IPS DF 4.7 (cell line): ENCODE results near the gene TRDN.

ENCODE experiments used
- DNase-seq: peaks from one replicate; pipeline ENCODE4 v3.0.0-alpha.2; 2013; ENCODE audit warnings: low spot score; ENCODE audit errors: extremely low read depth

TRDN gene

GRCh38 chr6:123189816-123190215 is 446.9 kb downstream of the TRDN start:
- DNase-seq = no peak

DNA sequence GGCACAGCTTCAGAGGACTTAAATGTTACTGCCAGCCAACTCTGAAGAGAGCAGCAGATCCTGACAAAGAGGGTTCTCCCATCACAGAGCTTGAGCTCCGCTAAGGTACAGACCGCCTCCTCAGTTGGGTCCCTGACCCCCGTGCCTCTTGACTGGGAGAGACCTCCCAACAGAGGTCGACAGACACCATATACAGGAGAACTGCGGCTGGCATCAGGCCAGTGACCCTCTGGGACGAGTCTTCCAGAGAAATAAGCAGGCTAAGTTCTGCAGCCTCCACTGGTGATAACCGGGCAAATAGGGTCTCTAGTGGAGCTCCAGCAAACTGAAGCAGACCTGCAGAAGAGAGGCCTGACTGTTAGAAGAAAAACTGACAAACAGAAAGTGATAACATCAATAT is 453.8 kb downstream of the TRDN start:
- DNase-seq = no peak

DNA sequence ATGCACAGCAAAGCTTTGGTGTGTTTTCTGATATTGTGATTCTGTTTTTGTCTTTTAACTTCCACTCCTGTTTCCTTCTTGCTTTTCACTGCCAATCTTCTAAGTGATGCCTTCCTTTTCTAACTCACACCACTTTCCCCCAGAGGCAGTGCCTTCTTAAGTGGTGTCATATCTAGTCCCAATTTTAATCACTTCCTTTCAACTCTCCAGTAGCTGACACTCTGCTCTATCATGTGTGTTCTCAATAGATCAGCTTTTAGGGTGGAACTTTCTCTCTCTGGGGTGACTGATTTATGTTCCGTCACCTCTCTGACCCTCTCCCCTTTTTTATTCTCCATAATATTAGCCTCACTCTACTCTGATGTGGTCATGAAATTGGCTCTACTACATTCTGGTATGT is 460.0 kb downstream of the TRDN start:
- no peak for DNase-seq

DNA sequence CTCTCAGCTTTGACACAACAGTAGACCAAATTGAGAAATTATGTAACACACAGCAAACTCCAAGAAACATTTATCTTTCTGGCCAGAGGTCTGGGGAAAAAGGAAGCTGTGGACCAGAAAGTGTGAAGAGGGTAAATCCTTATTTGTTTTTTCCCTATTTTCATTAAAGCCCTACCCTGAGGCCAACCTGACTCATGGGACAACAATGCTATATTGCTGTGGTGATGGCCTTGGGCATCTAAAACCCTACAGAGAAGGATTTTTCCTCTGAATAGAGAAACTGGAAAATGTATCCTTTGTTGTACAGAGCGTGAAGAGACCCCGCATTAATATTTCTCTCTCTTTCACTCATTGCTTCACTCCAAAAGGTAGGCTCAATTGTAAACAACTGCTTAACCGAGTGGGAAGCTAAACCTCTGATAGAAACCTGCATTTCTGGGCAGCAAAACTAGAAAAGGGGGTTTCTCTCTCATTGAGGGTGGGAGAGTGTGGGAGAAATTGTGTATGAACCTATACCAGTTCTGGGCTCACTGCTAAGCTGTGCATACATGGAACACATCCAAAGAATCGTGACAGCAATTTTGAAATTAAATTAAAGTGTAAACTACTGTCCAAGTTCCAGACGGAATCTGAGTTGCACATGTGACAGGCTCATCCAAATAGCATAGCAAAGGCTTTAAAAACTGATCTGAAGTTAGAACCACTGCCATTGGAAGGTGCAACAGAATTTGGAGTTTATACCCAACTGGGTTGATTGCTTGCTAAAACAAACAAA is 465.2 kb downstream of the TRDN start:
- DNase-seq = no peak

DNA sequence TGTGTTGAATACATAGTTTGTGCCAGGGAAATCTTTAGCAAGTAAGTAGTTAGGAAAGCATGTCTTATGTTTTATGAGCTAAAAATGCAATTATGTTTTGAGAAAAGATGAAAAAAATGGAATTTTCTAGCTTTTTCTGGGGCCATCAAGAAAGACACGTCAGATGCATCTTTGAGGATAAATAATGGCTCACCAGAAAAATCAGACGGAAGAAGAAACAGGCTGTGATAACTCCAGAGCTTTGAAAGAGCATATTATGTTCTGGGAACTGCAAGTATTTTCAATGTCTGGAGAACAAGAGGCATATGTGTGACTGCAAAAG is 467.0 kb downstream of the TRDN start:
- no peak for DNase-seq

DNA sequence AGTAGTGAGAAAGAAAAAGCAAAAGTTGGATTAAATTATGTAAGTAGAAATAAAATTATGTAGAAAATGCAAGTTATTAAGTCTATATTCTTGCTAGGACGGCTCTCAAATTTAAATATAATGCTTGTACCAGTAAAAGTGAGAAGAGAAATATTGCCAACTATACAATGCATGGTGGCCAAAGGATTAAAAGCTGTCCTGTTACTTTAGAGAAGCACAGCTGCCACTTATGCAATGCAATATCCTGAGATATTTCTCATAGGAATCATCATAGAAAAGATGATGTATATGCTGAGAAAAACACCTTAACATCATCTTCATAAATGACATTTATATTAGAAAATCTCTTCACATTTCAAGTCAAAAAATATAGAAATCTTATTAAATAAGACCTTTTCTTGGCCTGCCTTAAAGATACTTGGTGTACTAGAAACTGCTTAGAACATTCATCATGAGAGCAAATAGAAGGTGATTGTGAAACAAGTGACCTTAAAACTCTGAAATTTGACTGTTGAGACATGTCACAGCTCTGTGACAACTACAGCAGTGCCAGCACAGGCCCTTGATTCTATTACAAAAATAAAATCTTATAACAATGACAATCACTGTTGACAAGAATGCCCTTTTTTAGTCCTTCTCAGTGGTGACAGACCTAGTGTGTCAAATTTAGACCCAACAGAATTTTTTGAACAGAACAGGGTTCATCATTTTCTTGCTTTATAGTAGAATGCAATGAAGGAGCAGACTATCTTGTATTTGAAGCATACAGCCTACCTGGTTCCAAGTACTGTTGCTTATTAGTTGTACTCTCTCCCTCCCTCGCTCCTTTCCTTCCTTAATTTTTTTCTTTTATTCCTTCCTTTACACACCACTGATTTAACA is 467.6 kb downstream of the TRDN start:
- no peak for DNase-seq

DNA sequence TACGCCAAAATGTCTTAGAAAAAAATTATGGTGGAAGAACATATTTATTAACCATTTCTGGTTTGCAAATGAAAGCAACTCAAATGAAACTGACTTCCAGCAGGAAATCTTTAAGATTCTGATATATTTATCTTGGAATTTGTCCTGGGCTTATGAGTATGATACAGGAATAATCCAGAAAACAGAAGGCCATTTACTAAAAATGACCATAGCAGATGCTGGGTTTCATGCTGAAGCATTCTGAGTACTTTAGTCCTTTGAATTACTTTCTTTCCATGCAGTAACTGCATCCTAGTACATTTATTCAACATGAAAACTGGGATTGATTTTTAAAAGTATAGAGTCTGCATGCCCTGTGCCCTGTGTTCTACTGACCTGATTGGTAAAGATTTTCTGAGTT is 468.3 kb downstream of the TRDN start:
- no peak for DNase-seq
